Sigmoid colon (tissue), 7 donors: ENCODE data around the gene KIF3B. TPM values are rescaled to one million over a fixed set of nuclear protein-coding genes. Genes with fewer than 3 reads are reported as not detected.

Experiments used
- DNase-seq: peaks from one replicate; pipeline ENCODE4 v3.0.0-alpha.2; 2019
- H3K27ac ChIP-seq, 4 donors: fragments of 200-600 bp; sonication (generic); one replicate each; pipeline ENCODE4 v1.5.1; 2016 to 2019; ENCODE audit warnings: mild to moderate bottlenecking in 1 of 4
- H3K27me3 ChIP-seq, 3 donors: fragments of 200-600 bp; sonication (generic); one replicate each; pipeline ENCODE4 v1.5.1; 2019; ENCODE audit warnings: mild to moderate bottlenecking in 1 of 3
- H3K36me3 ChIP-seq, 4 donors: fragments of 200-600 bp; sonication (generic); one replicate each; pipeline ENCODE4 v1.5.1; 2016 to 2019
- H3K4me1 ChIP-seq, 4 donors: fragments of 200-600 bp; sonication (generic); one replicate each; pipeline ENCODE4 v1.5.1; 2017 to 2019
- H3K4me3 ChIP-seq, 4 donors: fragments of 200-600 bp; sonication (generic); one replicate each; pipeline ENCODE4 v1.5.1; 2017 to 2019; ENCODE audit warnings: mild to moderate bottlenecking in 2 of 4, moderate library complexity in 1 of 4
- H3K9me3 ChIP-seq, 4 donors: fragments of 200-600 bp in 3 of 4; sonication (generic) in 3 of 4; one replicate each; pipeline versions ENCODE4 v1.5.1 to v1.6.1; 2013 to 2019
- CTCF ChIP-seq, 4 experiments: fragments of 450-650 bp in 3 of 4; fragments of 200-600 bp in 1 of 4; IDR thresholded peaks; one replicate each; pipeline ENCODE4 v1.5.1; 2016 to 2019; ENCODE audit warnings: antibody characterized with exemption in 4 of 4, mild to moderate bottlenecking in 3 of 4, moderate library complexity in 2 of 4
- EP300 ChIP-seq, 4 donors: sonication (generic); formaldehyde crosslinking; IDR thresholded peaks; one replicate each; pipeline ENCODE4 v1.6.1; 2017; ENCODE audit warnings: antibody characterized with exemption in 4 of 4
- POLR2A ChIP-seq, 2 donors: fragments of 450-650 bp; IDR thresholded peaks; one replicate each; pipeline ENCODE4 v1.6.1; 2016; ENCODE audit warnings: antibody characterized with exemption in 2 of 2, mild to moderate bottlenecking in 2 of 2, moderate library complexity in 2 of 2
- POLR2AphosphoS5 ChIP-seq, 4 donors: sonication (generic); formaldehyde crosslinking; IDR thresholded peaks; one replicate each; pipeline ENCODE4 v1.6.1; 2017; ENCODE audit warnings: antibody characterized with exemption in 4 of 4
- WGBS, 2 donors: extraction: QIAGEN DNeasy Blood & Tissue Kit; methylation state at CpG; one replicate each; pipeline ENCODE4 v1.1.7; 2013; 5-methylcytosine and 5-hydroxymethylcytosine counted together
- intact Hi-C: fragments of 100-400 bp; cut with DNase I; formaldehyde crosslinking; loops from one replicate; pipeline ENCODE4 v1.15.1; 2023
- polyA plus RNA-seq, 3 donors: library from polyadenylated mRNA; stranded (reverse); fragments of 200-250 nt; gene quantifications; one replicate each; pipeline ENCODE4 v1.2.3, GENCODE V29; 2013
- total RNA-seq, 4 donors: library from RNA; depleted of rRNA; stranded (reverse); fragments of >200 nt; gene quantifications; one replicate each; pipeline ENCODE4 v1.1.0, GENCODE V29; 2016
- donor health status: healthy with polysubstance abuse.
- donor health status: Bipolar disorder and iron deficiency.
- donor health status: healthy.

The KIF3B gene
- total and polyA plus RNA-seq, 7 donors = 16.1 to 45.8 (median 25.8) TPM

- H3K36me3 ChIP-seq = peaks cover 0 to 67% (median 15%) of the 10 kb centered on the region in 4 donors
- 97 to 98% methylated on average over 3 of the region's 3 CpGs for WGBS, 2 donors
Measured at GRCh38 chr20:32315399-32315798, 37.9 kb downstream of the KIF3B start.

GRCh38 chr20:32315891-32316290 lies 38.4 kb downstream of the KIF3B start:
- intact Hi-C loops = no loop called here
- no peaks in the 10 kb centered on the region for H3K4me1 ChIP-seq
- H3K27ac ChIP-seq = no peak overlapping the region
- 89 to 91% methylated on average over 2 of the region's 2 CpGs for WGBS, 2 donors
- no peak overlapping the region for H3K4me3 ChIP-seq
- H3K9me3 ChIP-seq = no peaks in the 10 kb centered on the region
- no peaks in the 10 kb centered on the region for H3K27me3 ChIP-seq
- TF ChIP-seq POLR2A (IDR thresholded peaks at IDR 0.05) (no peak), CTCF (IDR thresholded peaks at IDR 0.05) (no peak), POLR2AphosphoS5 (IDR thresholded peaks at IDR 0.05) (no peak), EP300 (IDR thresholded peaks at IDR 0.05) (no peak)
- H3K36me3 ChIP-seq = peaks cover 0 to 62% (median 13%) of the 10 kb centered on the region in 4 donors
- no peak for DNase-seq

More at GRCh38 chr20:32315399-32315798, 37.9 kb downstream of the KIF3B start:
- no peaks in the 10 kb centered on the region for H3K27me3 ChIP-seq
- no peak for TF ChIP-seq EP300 (IDR thresholded peaks at IDR 0.05)
- no peak for TF ChIP-seq CTCF (IDR thresholded peaks at IDR 0.05)
- no peak for TF ChIP-seq POLR2AphosphoS5 (IDR thresholded peaks at IDR 0.05)
- no peak for TF ChIP-seq POLR2A (IDR thresholded peaks at IDR 0.05)
- H3K27ac ChIP-seq = no peak overlapping the region
- no peaks in the 10 kb centered on the region for H3K9me3 ChIP-seq
- no peaks in the 10 kb centered on the region for H3K4me1 ChIP-seq
- H3K4me3 ChIP-seq = no peak overlapping the region
- intact Hi-C loops = no loop called here
- DNase-seq = no peak

- H3K27ac ChIP-seq = no peak overlapping the region
- no peaks in the 10 kb centered on the region for H3K27me3 ChIP-seq
- peaks cover 0 to 59% (median 13%) of the 10 kb centered on the region in 4 donors for H3K36me3 ChIP-seq
- no peaks in the 10 kb centered on the region for H3K4me1 ChIP-seq
- DNase-seq = no peak
- no peaks in the 10 kb centered on the region for H3K9me3 ChIP-seq
- H3K4me3 ChIP-seq = no peak overlapping the region
- WGBS, 2 donors = 87 to 94% methylated on average over 7 of the region's 7 CpGs
- intact Hi-C loops = no loop called here
- no peak for TF ChIP-seq POLR2AphosphoS5 (IDR thresholded peaks at IDR 0.05)
- no peak for TF ChIP-seq POLR2A (IDR thresholded peaks at IDR 0.05)
- no peak for TF ChIP-seq CTCF (IDR thresholded peaks at IDR 0.05)
- no peak for TF ChIP-seq EP300 (IDR thresholded peaks at IDR 0.05)
Measured at GRCh38 chr20:32316667-32317066, 39.2 kb downstream of the KIF3B start.

GRCh38 chr20:32319100-32319499 lies 41.6 kb downstream of the KIF3B start:
- H3K4me3 ChIP-seq = no peak overlapping the region
- intact Hi-C loops = no loop called here
- WGBS, 2 donors = 83 to 90% methylated on average over 6 of the region's 6 CpGs
- no peaks in the 10 kb centered on the region for H3K9me3 ChIP-seq
- H3K27ac ChIP-seq = no peak overlapping the region
- H3K4me1 ChIP-seq = no peaks in the 10 kb centered on the region
- H3K27me3 ChIP-seq = no peaks in the 10 kb centered on the region
- H3K36me3 ChIP-seq = peaks cover 0 to 39% (median 13%) of the 10 kb centered on the region in 4 donors
- no peak for DNase-seq
- no peak for TF ChIP-seq POLR2AphosphoS5 (IDR thresholded peaks at IDR 0.05)
- TF ChIP-seq EP300 (IDR thresholded peaks at IDR 0.05) = no peak
- TF ChIP-seq POLR2A (IDR thresholded peaks at IDR 0.05) = no peak
- TF ChIP-seq CTCF (IDR thresholded peaks at IDR 0.05) = no peak

GRCh38 chr20:32320305-32320704 lies 42.9 kb downstream of the KIF3B start:
- Histone ChIP-seq H3K27ac (no peak overlapping the region), H3K27me3 (no peaks in the 10 kb centered on the region), H3K4me1 (no peaks in the 10 kb centered on the region), H3K4me3 (no peak overlapping the region), H3K36me3 (peaks cover 0 to 38% (median 13%) of the 10 kb centered on the region in 4 donors), H3K9me3 (no peaks in the 10 kb centered on the region)
- DNase-seq = no peak
- WGBS, 2 donors = 66 to 90% methylated on average over 1 of the region's 1 CpG
- TF ChIP-seq EP300 (IDR thresholded peaks at IDR 0.05) = no peak
- no peak for TF ChIP-seq POLR2AphosphoS5 (IDR thresholded peaks at IDR 0.05)
- no peak for TF ChIP-seq POLR2A (IDR thresholded peaks at IDR 0.05)
- no peak for TF ChIP-seq CTCF (IDR thresholded peaks at IDR 0.05)
- intact Hi-C loops = no loop called here
